Cardiac muscle cell (in vitro differentiated cells and primary cell): ENCODE measurements around the gene AOPEP. TPM values are rescaled to one million over a fixed set of nuclear protein-coding genes. Genes with fewer than 3 reads are reported as not detected.
A peak's percentile ranks its signal among the peaks of the same experiment; 100 is the strongest.

ENCODE experiments used
- DNase-seq, 2 donors: peaks; one replicate each; pipeline versions ENCODE4 v3.0.0 to v3.0.0-alpha.2; 2010 to 2017; ENCODE audit warnings: low read depth in 1 of 2, low spot score in 1 of 2
- H3K27ac ChIP-seq: fragments of 200-600 bp; sonication (generic); 2 replicates; pipeline ENCODE4 v1.5.1; 2016
- H3K27me3 ChIP-seq: fragments of 200-600 bp; sonication (generic); 2 replicates; pipeline ENCODE4 v1.6.0; 2016; ENCODE audit warnings: control low read depth
- H3K36me3 ChIP-seq: fragments of 200-600 bp; sonication (generic); 2 replicates; pipeline ENCODE4 v1.5.1; 2016; ENCODE audit warnings: control low read depth
- H3K4me1 ChIP-seq: fragments of 200-600 bp; sonication (generic); 2 replicates; pipeline ENCODE4 v1.8.1; 2017; ENCODE audit warnings: low read depth, mild to moderate bottlenecking, mixed run types
- H3K4me3 ChIP-seq: fragments of 200-600 bp; sonication (generic); 2 replicates; pipeline ENCODE4 v1.5.1; 2016; ENCODE audit warnings: mild to moderate bottlenecking
- H3K9me3 ChIP-seq: fragments of 200-600 bp; sonication (generic); 2 replicates; pipeline ENCODE4 v1.5.1; 2017; ENCODE audit warnings: low read depth, mild to moderate bottlenecking, control low read depth
- CTCF ChIP-seq: IDR thresholded peaks from 2 replicates; pipeline ENCODE4 v1.5.1; 2012; ENCODE audit warnings: low read depth, mild to moderate bottlenecking, low read length
- polyA plus RNA-seq: library from polyadenylated mRNA; unstranded; fragments of >200 nt; fragmentation: Nextera tagmentation; extraction: Ambion mirVana; gene quantifications from 2 replicates; pipeline ENCODE4 v1.2.1, GENCODE V29; 2016
- total RNA-seq: library from RNA; depleted of rRNA; stranded (reverse); fragments of >200 nt; gene quantifications from 2 replicates; pipeline ENCODE4 v1.2.3, GENCODE V29; 2016

AOPEP gene
- total and polyA plus RNA-seq, 2 experiments from 2014 or later, result 46.8 to 88.7 TPM

- H3K36me3 ChIP-seq, result no peaks in the 10 kb centered on the region
- no peak for TF ChIP-seq CTCF
- peaks cover 18% of the 10 kb centered on the region for H3K4me1 ChIP-seq
- no peaks in the 10 kb centered on the region for H3K27me3 ChIP-seq
- H3K9me3 ChIP-seq, result no peaks in the 10 kb centered on the region
- no peak overlapping the region for H3K27ac ChIP-seq
- no peak for DNase-seq
- H3K4me3 ChIP-seq, result no peak overlapping the region
Measured at GRCh38 chr9:94779031-94779430, 52.5 kb downstream of the AOPEP start.

GRCh38 chr9:94779693-94780290, 53.3 kb downstream of the AOPEP start:
- TF ChIP-seq CTCF, result no peak
- Histone ChIP-seq H3K27ac (peak overlapping the region; percentile 77), H3K4me3 (no peak overlapping the region), H3K36me3 (no peaks in the 10 kb centered on the region), H3K9me3 (no peaks in the 10 kb centered on the region), H3K27me3 (no peaks in the 10 kb centered on the region), H3K4me1 (peaks cover 18% of the 10 kb centered on the region)
- DNase-seq, result no peak

GRCh38 chr9:94780516-94780950, 54.0 kb downstream of the AOPEP start:
- Histone ChIP-seq H3K4me1 (peaks cover 18% of the 10 kb centered on the region), H3K27me3 (no peaks in the 10 kb centered on the region), H3K36me3 (no peaks in the 10 kb centered on the region), H3K4me3 (no peak overlapping the region), H3K9me3 (no peaks in the 10 kb centered on the region), H3K27ac (peak overlapping the region; percentile 77)
- TF ChIP-seq CTCF, result no peak
- DNase-seq, result peak in 1 of 2 donors; percentile 54

- Histone ChIP-seq H3K36me3 (no peaks in the 10 kb centered on the region), H3K27ac (no peak overlapping the region), H3K4me3 (no peak overlapping the region), H3K27me3 (no peaks in the 10 kb centered on the region), H3K4me1 (peaks cover 18% of the 10 kb centered on the region), H3K9me3 (no peaks in the 10 kb centered on the region)
- TF ChIP-seq CTCF, result no peak
- peak in 1 of 2 donors; percentile 44 for DNase-seq
Measured at GRCh38 chr9:94782355-94783101, 56.0 kb downstream of the AOPEP start.

- Histone ChIP-seq H3K27me3 (no peaks in the 10 kb centered on the region), H3K27ac (no peak overlapping the region), H3K4me3 (no peak overlapping the region), H3K9me3 (no peaks in the 10 kb centered on the region), H3K36me3 (no peaks in the 10 kb centered on the region), H3K4me1 (peaks cover 18% of the 10 kb centered on the region)
- peak; percentile 90 to 91 for DNase-seq
- peak; percentile 75 for TF ChIP-seq CTCF
Measured at GRCh38 chr9:94783102-94783682, 56.7 kb downstream of the AOPEP start.
